ENCODE data around the gene MINPP1.

The MINPP1 gene

GRCh38 chr10:87532696-87533095, 28.0 kb downstream of the MINPP1 start:
- H3K27me3 ChIP-seq (ENCODE audit: control insufficient read depth, low read length) = no peaks in the 10 kb centered on the region
- H3K4me3 ChIP-seq (ENCODE audit: low read length) = no peak overlapping the region
- TF ChIP-seq, protein P1, sequence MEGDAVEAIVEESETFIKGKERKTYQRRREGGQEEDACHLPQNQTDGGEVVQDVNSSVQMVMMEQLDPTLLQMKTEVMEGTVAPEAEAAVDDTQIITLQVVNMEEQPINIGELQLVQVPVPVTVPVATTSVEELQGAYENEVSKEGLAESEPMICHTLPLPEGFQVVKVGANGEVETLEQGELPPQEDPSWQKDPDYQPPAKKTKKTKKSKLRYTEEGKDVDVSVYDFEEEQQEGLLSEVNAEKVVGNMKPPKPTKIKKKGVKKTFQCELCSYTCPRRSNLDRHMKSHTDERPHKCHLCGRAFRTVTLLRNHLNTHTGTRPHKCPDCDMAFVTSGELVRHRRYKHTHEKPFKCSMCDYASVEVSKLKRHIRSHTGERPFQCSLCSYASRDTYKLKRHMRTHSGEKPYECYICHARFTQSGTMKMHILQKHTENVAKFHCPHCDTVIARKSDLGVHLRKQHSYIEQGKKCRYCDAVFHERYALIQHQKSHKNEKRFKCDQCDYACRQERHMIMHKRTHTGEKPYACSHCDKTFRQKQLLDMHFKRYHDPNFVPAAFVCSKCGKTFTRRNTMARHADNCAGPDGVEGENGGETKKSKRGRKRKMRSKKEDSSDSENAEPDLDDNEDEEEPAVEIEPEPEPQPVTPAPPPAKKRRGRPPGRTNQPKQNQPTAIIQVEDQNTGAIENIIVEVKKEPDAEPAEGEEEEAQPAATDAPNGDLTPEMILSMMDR (IDR thresholded peaks at IDR 0.05; ENCODE audit: low read depth, low read length, poor library complexity, severe bottlenecking) = no peak
- TF ChIP-seq EZH2phosphoT487 (IDR thresholded peaks at IDR 0.05; ENCODE audit: borderline replicate concordance, low read length) = no peak
- no peaks in the 10 kb centered on the region for H3F3A ChIP-seq (ENCODE audit: control insufficient read depth, insufficient read depth)
- no peaks in the 10 kb centered on the region for H3K9me3 ChIP-seq (ENCODE audit: control insufficient read depth, insufficient read depth, low read length)
- H4K20me1 ChIP-seq (ENCODE audit: control insufficient read depth, insufficient read depth, low read depth, low read length) = no peaks in the 10 kb centered on the region
- H3K4me2 ChIP-seq (ENCODE audit: low read length) = no peak overlapping the region
- H3K9me2 ChIP-seq (replicated peaks; ENCODE audit: control insufficient read depth, low read length) = no peaks in the 10 kb centered on the region
- no peaks in the 10 kb centered on the region for H3K4me1 ChIP-seq (ENCODE audit: control insufficient read depth, low read length)
- H3K36me3 ChIP-seq (ENCODE audit: control insufficient read depth, low read length) = no peaks in the 10 kb centered on the region
- H3K79me2 ChIP-seq (ENCODE audit: control insufficient read depth, low read length) = no peaks in the 10 kb centered on the region
- H3K27ac ChIP-seq (ENCODE audit: low read depth, low read length) = no peak overlapping the region

DNA sequence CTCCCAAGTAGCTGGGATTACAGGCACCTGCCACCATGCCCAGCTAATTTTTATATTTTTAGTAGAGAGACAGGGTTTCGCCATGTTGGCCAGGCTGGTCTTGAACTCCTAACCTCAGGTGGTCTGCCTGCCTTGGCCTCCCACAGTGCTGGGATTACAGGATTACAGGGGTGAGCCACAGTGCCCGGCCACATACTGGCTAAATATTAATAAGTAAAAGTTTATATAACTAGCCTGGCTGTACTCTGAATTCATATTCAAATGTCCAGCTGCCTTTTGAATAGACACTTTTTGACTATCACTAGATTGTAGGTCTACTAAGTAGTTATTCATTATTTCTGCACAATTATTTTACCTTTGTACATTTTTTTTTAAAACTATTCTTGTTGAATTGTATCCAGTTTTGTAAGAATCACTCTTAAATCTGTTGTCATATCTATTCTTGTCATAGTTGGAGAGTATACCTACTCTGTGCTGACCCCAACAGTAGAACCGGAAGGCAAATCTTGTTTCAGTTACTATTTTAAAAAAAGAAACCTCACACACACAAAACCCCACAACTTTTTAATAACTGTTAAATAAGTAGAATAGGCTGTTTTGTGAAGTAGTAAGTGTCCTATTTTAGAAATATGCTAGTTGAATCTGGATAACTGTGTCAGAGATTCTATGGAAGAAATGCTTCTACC, 29.6 kb downstream of the MINPP1 start:
- no peak overlapping the region for H3K27ac ChIP-seq (ENCODE audit: low read depth, low read length)
- no peak overlapping the region for H3K4me3 ChIP-seq (ENCODE audit: low read length)
- no peaks in the 10 kb centered on the region for H3K4me1 ChIP-seq (ENCODE audit: control insufficient read depth, low read length)
- H3K4me2 ChIP-seq (ENCODE audit: low read length) = no peak overlapping the region
- H3F3A ChIP-seq (ENCODE audit: control insufficient read depth, insufficient read depth) = no peaks in the 10 kb centered on the region
- TF ChIP-seq EZH2phosphoT487 (IDR thresholded peaks at IDR 0.05; ENCODE audit: borderline replicate concordance, low read length) = no peak
- TF ChIP-seq, protein P1 (IDR thresholded peaks at IDR 0.05; ENCODE audit: low read depth, low read length, poor library complexity, severe bottlenecking) = no peak
- H3K9me3 ChIP-seq (ENCODE audit: control insufficient read depth, insufficient read depth, low read length) = no peaks in the 10 kb centered on the region
- peaks cover 4% of the 10 kb centered on the region; the same call in 1 of the 2 replicates for H3K27me3 ChIP-seq (ENCODE audit: control insufficient read depth, low read length)
- H3K36me3 ChIP-seq (ENCODE audit: control insufficient read depth, low read length) = no peaks in the 10 kb centered on the region
- no peaks in the 10 kb centered on the region for H4K20me1 ChIP-seq (ENCODE audit: control insufficient read depth, insufficient read depth, low read depth, low read length)
- H3K79me2 ChIP-seq (ENCODE audit: control insufficient read depth, low read length) = no peaks in the 10 kb centered on the region
- no peaks in the 10 kb centered on the region for H3K9me2 ChIP-seq (replicated peaks; ENCODE audit: control insufficient read depth, low read length)

DNA sequence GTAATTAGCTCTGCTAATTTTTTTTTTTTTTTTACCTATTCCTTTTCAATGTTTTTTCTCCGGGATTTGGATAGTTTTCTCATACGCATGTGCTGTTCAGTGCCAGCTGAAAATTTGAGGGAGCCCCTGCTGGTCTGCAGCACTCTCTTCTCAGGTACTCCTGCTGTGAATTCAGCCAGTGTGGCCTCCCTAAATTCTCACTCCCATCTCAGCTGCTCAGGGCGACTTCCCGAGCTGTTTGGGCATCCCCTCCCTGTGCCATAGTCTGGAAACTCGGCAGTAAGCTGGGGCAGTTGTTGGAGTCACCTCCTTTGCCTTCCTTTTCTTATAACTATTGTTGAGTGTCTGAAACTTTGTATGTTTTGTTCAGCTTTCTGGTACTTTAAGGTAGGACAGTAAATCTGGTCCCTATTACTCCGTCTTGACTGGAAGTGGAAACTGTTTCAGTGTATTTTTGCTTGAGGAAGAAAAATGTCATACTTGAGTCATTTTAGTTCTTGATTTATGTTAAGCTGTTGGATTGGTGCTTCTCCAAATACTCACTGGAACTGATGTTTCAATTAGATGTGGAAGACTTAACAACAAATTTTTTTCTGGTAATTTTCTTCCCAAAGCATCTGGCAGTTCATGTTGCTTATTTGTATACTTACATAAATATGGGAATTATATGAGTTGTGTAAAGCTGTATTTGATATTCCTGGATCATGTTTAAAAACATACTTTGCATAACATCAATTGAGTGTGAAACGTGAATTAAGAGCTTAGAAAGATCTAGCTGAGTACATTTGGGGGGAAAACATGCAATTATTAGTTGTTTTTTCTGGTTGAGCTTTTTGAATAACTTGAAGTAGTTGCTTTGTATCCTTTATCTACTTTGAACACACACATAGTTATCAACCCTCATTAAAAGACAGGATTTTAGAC, 33.7 kb downstream of the MINPP1 start:
- Histone ChIP-seq H3K27me3 (ENCODE audit: control insufficient read depth, low read length) (peaks cover 6% of the 10 kb centered on the region; the same call in 1 of the 2 replicates), H3K4me1 (ENCODE audit: control insufficient read depth, low read length) (no peaks in the 10 kb centered on the region), H3K9me3 (ENCODE audit: control insufficient read depth, insufficient read depth, low read length) (no peaks in the 10 kb centered on the region), H3K36me3 (ENCODE audit: control insufficient read depth, low read length) (no peaks in the 10 kb centered on the region), H3K27ac (ENCODE audit: low read depth, low read length) (no peak overlapping the region), H3F3A (ENCODE audit: control insufficient read depth, insufficient read depth) (no peaks in the 10 kb centered on the region), H3K79me2 (ENCODE audit: control insufficient read depth, low read length) (no peaks in the 10 kb centered on the region), H3K4me2 (ENCODE audit: low read length) (no peak overlapping the region), H3K9me2 (replicated peaks; ENCODE audit: control insufficient read depth, low read length) (no peaks in the 10 kb centered on the region), H3K4me3 (ENCODE audit: low read length) (no peak overlapping the region), H4K20me1 (ENCODE audit: control insufficient read depth, insufficient read depth, low read depth, low read length) (no peaks in the 10 kb centered on the region)
- no peak for TF ChIP-seq EZH2phosphoT487 (IDR thresholded peaks at IDR 0.05; ENCODE audit: borderline replicate concordance, low read length)
- TF ChIP-seq, protein P1 (IDR thresholded peaks at IDR 0.05; ENCODE audit: low read depth, low read length, poor library complexity, severe bottlenecking) = no peak
